ENCODE results near the gene ACVRL1.

The ACVRL1 gene

DNA sequence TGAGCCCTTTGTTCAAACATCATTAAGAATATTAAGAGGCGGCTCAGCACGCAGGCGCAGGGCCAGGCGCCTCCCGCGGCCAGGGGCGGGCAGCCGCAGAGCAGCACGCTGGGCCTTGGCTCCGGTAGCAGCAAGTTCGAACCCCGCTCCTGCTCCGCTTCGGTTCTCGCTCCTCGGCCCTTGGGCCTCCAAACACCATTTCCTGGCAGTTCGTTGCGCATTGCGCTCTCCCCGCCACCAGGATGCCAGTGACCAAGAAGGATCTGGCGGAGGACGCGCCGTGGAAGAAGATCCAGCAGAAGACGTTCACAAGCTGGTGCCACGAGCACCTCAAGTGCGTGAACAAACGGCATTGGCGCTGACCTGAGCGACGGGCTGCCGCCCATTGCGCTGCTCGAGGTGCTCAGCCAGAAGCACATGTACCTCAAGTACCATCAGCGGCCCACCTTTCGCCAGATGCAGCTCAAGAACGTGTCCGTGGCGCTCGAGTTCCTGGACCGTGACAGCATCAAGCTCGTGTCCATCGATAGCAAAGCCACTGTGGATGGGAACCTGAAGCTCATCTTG is 6.9 kb upstream of the ACVRL1 start:
- DNase-seq, result no peak

- DNase-seq, result no peak
These were observed 6.0 kb upstream of the ACVRL1 start for GRCh38 chr12:51901121-51901817.

GRCh38 chr12:51901881-51902280 is 5.4 kb upstream of the ACVRL1 start:
- no peak for DNase-seq

DNA sequence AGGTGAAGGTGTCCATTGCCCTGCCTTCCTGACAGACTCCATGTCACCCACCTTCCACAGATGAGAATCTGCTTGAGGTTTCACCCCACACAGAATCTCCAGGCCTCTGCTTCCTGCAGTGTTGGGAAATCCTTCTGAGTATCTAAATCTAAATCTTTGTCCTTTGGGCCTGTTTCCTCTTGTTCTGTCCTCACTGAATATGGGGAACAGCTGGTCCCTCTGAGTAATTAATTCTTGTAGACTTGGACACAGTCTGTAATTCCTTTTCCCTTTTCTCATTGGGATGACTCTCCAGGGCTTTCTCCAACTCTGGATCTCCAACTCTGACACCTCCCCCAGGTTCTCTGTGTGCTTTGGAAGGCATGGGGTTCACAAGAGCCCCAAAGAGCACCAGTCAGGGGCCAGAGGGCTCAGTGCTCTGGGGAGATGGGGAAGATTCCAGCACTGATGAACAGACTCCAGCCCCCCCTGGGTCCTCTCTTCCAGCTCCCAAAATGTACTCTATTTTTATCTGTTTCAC is 2.3 kb upstream of the ACVRL1 start:
- peak; percentile 8 for DNase-seq

GRCh38 chr12:51905471-51906429 is 1.6 kb upstream of the ACVRL1 start:
- DNase-seq, result no peak

- DNase-seq, result no peak
These were observed 748 bp upstream of the ACVRL1 start for GRCh38 chr12:51906430-51907082.

GRCh38 chr12:51907856-51908425 is 637 bp downstream of the ACVRL1 start:
- DNase-seq, result no peak

DNA sequence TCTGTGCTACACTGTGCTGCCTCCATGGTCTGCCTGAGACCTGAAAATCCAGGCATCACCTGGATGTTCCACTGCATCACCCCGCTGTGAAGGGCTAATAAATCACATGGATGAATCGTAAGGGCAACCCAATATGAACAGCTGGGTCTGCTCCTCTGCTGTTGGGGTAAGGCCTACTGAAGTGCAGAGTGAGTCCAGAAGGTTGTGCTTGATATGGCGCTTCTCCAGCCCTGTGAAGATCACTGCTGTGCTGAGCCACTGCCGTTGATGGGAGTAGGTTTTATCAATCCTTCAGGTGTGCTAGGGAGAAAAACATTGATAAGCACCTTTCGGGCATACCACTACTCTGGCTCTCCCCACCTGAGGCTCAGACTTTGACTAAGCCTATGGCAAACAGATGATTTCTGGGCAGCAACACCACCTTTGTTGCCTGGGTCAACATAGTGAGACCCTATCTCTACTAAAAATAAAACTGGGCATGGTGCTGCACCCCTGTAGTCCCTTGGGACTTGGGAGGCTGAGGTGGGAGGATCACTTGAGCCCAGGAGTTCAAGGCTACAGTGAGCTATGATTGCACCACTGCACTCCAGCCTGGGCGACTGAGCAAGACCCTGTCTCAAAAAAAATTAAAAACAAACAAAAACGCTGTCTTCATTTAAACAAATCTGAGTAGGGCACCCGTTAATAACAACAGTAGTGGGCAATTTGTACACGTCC is 1.7 kb downstream of the ACVRL1 start:
- no peak for DNase-seq

DNA sequence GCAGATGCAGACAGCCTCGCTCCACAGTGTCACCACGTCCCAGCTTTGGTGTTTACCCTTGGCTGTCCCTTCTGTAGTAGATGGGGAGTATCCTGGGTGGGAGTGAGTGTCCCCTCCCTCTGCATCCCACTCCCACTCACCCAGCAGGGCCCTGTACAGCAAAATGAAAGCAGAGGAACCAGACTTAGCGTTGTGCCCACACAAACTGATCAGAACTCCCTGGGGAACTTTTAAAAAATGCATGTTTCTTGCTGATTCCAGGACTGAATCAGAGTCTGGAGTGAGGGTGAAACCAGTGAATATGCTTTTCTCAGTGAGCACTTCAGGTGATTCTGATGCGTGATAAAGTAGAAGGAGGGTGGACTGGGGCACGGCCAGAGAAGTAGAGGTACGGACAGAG is 2.9 kb downstream of the ACVRL1 start:
- no peak for DNase-seq

GRCh38 chr12:51910691-51911090 is 3.4 kb downstream of the ACVRL1 start:
- no peak for DNase-seq

GRCh38 chr12:51911307-51911706 is 4.0 kb downstream of the ACVRL1 start:
- DNase-seq, result no peak

GRCh38 chr12:51911788-51912711 is 4.7 kb downstream of the ACVRL1 start:
- peak; percentile 11 for DNase-seq

DNA sequence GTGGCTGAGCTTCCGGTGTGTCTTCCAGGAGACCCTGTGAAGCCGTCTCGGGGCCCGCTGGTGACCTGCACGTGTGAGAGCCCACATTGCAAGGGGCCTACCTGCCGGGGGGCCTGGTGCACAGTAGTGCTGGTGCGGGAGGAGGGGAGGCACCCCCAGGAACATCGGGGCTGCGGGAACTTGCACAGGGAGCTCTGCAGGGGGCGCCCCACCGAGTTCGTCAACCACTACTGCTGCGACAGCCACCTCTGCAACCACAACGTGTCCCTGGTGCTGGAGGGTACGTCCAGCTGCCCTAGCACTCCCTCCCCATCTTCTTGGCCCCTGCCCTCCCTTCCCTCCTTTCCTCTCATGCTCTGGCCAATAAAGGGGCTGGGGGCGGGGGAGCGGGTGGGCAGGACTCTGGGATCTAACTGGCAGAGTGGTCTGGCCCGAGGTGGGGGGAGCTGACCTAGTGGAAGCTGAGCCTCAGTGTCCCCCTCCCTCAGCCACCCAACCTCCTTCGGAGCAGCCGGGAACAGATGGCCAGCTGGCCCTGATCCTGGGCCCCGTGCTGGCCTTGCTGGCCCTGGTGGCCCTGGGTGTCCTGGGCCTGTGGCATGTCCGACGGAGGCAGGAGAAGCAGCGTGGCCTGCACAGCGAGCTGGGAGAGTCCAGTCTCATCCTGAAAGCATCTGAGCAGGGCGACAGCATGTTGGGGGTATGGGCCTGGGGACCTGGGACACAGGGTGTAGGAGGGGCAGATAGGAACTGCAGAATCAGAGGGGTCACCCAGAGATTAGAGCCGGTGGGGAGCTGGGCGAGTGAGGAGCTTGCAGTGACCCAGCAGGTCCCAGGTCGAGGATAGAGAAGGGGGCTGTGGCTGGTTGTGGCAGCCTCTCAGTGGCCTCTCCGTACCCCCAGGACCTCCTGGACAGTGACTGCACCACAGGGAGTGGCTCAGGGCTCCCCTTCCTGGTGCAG is 6.0 kb downstream of the ACVRL1 start:
- no peak for DNase-seq

DNA sequence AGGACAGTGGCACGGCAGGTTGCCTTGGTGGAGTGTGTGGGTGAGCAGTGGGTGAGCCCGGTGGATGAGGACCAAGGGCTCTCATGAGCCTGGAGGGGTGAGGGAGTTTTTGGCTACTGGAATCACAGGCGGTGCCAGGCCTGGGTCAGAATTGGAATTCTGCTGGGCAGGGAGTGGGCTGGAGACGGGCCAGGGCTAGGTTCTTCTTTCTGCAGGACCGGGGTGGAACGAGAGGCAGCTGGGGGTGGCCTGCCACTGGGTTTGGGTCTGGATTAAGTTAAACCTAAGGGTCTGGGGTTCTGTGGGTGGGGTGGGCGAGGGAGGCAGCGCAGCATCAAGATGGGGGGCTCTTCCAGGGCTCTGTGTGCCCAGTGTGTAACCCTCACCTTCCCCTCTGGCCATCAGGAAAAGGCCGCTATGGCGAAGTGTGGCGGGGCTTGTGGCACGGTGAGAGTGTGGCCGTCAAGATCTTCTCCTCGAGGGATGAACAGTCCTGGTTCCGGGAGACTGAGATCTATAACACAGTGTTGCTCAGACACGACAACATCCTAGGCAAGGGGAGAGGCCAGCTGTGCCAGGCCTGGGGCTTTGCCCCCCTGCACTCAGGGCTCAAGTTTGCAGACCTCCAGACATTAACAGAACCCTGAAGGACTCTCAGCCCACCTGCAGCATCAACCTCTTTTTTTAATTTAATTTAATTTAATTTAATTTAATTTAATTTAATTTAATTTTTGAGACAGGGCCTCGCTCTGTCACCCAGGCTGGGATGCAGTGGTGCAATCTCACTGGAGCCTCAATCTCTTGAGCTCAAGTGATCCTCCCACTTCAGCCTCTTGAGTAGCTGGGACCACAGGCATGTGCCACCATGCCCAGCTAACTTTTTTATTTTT is 7.0 kb downstream of the ACVRL1 start:
- DNase-seq, result no peak

- no peak for DNase-seq
These were observed 7.8 kb downstream of the ACVRL1 start for GRCh38 chr12:51915003-51915625.

DNA sequence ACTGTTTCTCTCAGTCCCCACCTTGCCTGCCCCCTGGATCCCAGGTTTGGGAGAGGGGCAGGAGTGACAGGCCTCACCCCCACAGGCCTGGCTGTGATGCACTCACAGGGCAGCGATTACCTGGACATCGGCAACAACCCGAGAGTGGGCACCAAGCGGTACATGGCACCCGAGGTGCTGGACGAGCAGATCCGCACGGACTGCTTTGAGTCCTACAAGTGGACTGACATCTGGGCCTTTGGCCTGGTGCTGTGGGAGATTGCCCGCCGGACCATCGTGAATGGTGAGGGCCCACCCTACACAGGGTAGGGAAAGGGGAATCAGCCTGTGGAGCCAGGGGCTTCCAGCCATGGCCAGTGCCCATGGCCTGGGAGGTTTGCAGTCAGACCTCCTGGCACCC is 8.6 kb downstream of the ACVRL1 start:
- no peak for DNase-seq

DNA sequence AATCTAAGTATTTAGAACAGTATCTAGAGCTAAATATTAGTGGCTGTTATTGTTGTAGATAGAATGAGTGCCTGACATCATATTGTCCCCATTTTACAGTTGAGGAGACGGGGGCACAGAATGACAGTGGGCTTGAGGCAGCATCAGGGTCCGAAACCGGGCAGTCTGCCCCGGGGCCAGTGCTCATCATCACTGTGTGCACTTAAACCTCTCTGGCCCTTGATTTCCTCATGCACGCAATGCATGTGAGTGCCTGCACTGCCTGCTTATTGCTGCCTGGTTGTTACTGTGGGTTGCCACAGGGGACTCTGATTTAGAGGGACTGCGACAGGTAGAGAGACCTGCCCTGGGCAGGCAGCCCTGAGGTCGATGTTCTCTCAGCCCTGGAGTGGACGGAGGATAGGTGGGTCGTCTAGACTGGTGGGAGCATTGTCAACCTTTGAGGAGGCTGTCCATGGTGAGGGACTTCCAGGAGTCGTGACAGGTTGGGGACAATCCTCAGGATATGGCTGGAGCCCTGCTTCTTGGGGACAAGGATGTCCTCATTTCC is 9.8 kb downstream of the ACVRL1 start:
- no peak for DNase-seq

Measured in GF-D8 (cell line).